Endothelial cell of umbilical vein (primary cell): Measurements from ENCODE around the gene TMC4. TPM values are rescaled to one million over a fixed set of nuclear protein-coding genes. Genes with fewer than 3 reads are reported as not detected.

ENCODE experiments used
- BruUV-seq: library from RNA; stranded (reverse); fragments of 400-500 nt; replicated peaks from 2 replicates; lab custom pipeline; 2021; lab: Mats Ljungman, UMichigan
- CTCF ChIA-PET: fragments of 300-600, 350-600 bp; sonication (Branson Sonifier 250); formaldehyde crosslinking; loops from one replicate; lab custom pipeline; 2021; ENCODE audit warnings: antibody characterized with exemption, inconsistent platforms; lab: Charles Lee
- POLR2A ChIA-PET: fragments of 300-600, 350-600 bp; sonication (Branson Sonifier 250); formaldehyde crosslinking; loops from one replicate; lab custom pipeline; 2021; ENCODE audit warnings: antibody characterized with exemption, inconsistent platforms; lab: Charles Lee
- DNase-seq: peaks from one replicate; pipeline ENCODE4 v3.0.0-alpha.2; 2011; ENCODE audit warnings: low read depth, low spot score
- FAIRE-seq: peaks from 2 replicates; lab custom pipeline; 2011; peaks lifted over from hg19 to GRCh38; lab: Jason Lieb, UNC
- H2AFZ ChIP-seq: 2 replicates; pipeline ENCODE4 v1.6.0; 2012; ENCODE audit warnings: low read depth, low read length, control low read depth, inconsistent platforms
- H3K27ac ChIP-seq: 2 replicates; pipeline ENCODE4 v1.5.1; 2011; ENCODE audit warnings: low read depth, mild to moderate bottlenecking, control low read depth, low read length, moderate library complexity; ENCODE audit not compliant: insufficient read depth
- H3K27me3 ChIP-seq, 2 experiments: 2 replicates each; pipeline versions ENCODE4 v1.6.0 to v1.6.1; 2011; ENCODE audit warnings: low read length in 2 of 2, mixed read lengths in 1 of 2; ENCODE audit not compliant: control insufficient read depth in 2 of 2, insufficient read depth in 2 of 2
- H3K36me3 ChIP-seq, 2 experiments: 2 replicates in 1 of 2; 3 replicates in 1 of 2; pipeline ENCODE4 v1.5.1; 2011; ENCODE audit warnings: low read length in 2 of 2, mild to moderate bottlenecking in 1 of 2, moderate library complexity in 1 of 2; ENCODE audit not compliant: control insufficient read depth in 2 of 2, insufficient read depth in 2 of 2; ENCODE audit errors: extremely low read depth in 1 of 2
- H3K4me1 ChIP-seq: 3 replicates; pipeline ENCODE4 v1.5.1; 2011; ENCODE audit warnings: mild to moderate bottlenecking, low read length; ENCODE audit not compliant: control insufficient read depth, insufficient read depth; ENCODE audit errors: extremely low read depth
- H3K4me2 ChIP-seq: 2 replicates; pipeline ENCODE4 v1.6.1; 2011; ENCODE audit warnings: low read length, control low read depth, mixed read lengths; ENCODE audit not compliant: insufficient read depth
- H3K4me3 ChIP-seq, 3 experiments: fragments of 200-600 bp in 1 of 3; sonication (generic), shearing (Covaris generic) in 1 of 3; replicated peaks in 1 of 3; 2 replicates each; pipeline ENCODE4 v1.5.1; 2011 to 2016; ENCODE audit warnings: control low read depth in 3 of 3, low read length in 3 of 3, mild to moderate bottlenecking in 2 of 3, inconsistent platforms in 1 of 3, low read depth in 1 of 3, moderate library complexity in 1 of 3; ENCODE audit not compliant: insufficient read depth in 1 of 3
- H3K79me2 ChIP-seq: 2 replicates; pipeline ENCODE4 v1.6.0; 2012; ENCODE audit warnings: low read length, inconsistent platforms; ENCODE audit not compliant: control insufficient read depth, insufficient read depth
- H3K9ac ChIP-seq: replicated peaks from 2 replicates; pipeline ENCODE3; 2011; ENCODE audit warnings: low read length, control low read depth; ENCODE audit not compliant: insufficient read depth; ENCODE audit errors: extremely low read depth
- H3K9me1 ChIP-seq: replicated peaks from 3 replicates; pipeline ENCODE4 v1.6.0; 2011; ENCODE audit warnings: mild to moderate bottlenecking, low read length; ENCODE audit not compliant: control insufficient read depth, insufficient read depth; ENCODE audit errors: extremely low read depth
- H3K9me3 ChIP-seq: replicated peaks from 2 replicates; pipeline ENCODE4 v1.5.1; 2012; ENCODE audit warnings: low read length, inconsistent platforms; ENCODE audit not compliant: control insufficient read depth, insufficient read depth
- H4K20me1 ChIP-seq: replicated peaks from 2 replicates; pipeline ENCODE3; 2011; ENCODE audit warnings: mild to moderate bottlenecking, low read length; ENCODE audit not compliant: control insufficient read depth, insufficient read depth; ENCODE audit errors: extremely low read depth
- CTCF ChIP-seq, 2 donors: IDR thresholded peaks; 1 replicate in 1 of 2; 2 replicates in 1 of 2; pipeline ENCODE4 v1.5.1; 2011; ENCODE audit warnings: low read length in 2 of 2, mild to moderate bottlenecking in 2 of 2, moderate library complexity in 2 of 2, control low read depth in 1 of 2, inconsistent platforms in 1 of 2, low read depth in 1 of 2; ENCODE audit not compliant: insufficient read depth in 1 of 2; ENCODE audit errors: extremely low read depth in 1 of 2
- EZH2 ChIP-seq: IDR thresholded peaks from 2 replicates; pipeline ENCODE4 v1.6.1; 2012; ENCODE audit warnings: borderline replicate concordance, low read depth, mild to moderate bottlenecking, moderate library complexity, low read length, inconsistent platforms; ENCODE audit not compliant: severe bottlenecking
- FOS ChIP-seq: IDR thresholded peaks from 2 replicates; pipeline ENCODE4 v1.6.1; 2011; ENCODE audit warnings: mild to moderate bottlenecking, low read length, moderate library complexity, borderline replicate concordance; ENCODE audit not compliant: insufficient read depth
- GATA2 ChIP-seq: IDR thresholded peaks from 2 replicates; pipeline ENCODE4 v1.7.0; 2011; ENCODE audit warnings: low read depth, mild to moderate bottlenecking, moderate library complexity, mixed read lengths, low read length; ENCODE audit not compliant: insufficient read length, insufficient read depth
- JUN ChIP-seq: IDR thresholded peaks from 2 replicates; pipeline ENCODE4 v1.6.1; 2011; ENCODE audit warnings: borderline replicate concordance, low read depth; ENCODE audit not compliant: insufficient read length, insufficient read depth
- MYC ChIP-seq: IDR thresholded peaks from one replicate; pipeline ENCODE4 v1.6.1; 2011; ENCODE audit warnings: mild to moderate bottlenecking, low read depth, low read length
- POLR2A ChIP-seq: IDR thresholded peaks from 2 replicates; pipeline ENCODE4 v1.6.1; 2012; ENCODE audit warnings: low read depth, mild to moderate bottlenecking, control low read depth, low read length
- POLR2AphosphoS5 ChIP-seq: IDR thresholded peaks from 2 replicates; pipeline ENCODE4 v1.6.1; 2012; ENCODE audit warnings: low read depth, mild to moderate bottlenecking, control low read depth, low read length, moderate library complexity; ENCODE audit not compliant: insufficient read depth
- dilution Hi-C: fragments of 300-500 bp; cut with MboI; formaldehyde crosslinking; loops from one replicate; pipeline ENCODE4 v1.15.0; 2019; ENCODE audit warnings: low sequenced_read_pairs; ENCODE audit not compliant: extremely low pct_ligation_motif_present
- intact Hi-C: fragments of 100-400 bp; cut with micrococcal nuclease; formaldehyde crosslinking; loops from one replicate; pipeline ENCODE4 v1.10.0; 2022
- polyA plus RNA-seq, 4 experiments: library from polyadenylated mRNA; depleted of rRNA in 3 of 4; stranded (reverse) in 3 of 4; unstranded in 1 of 4; fragments of >200 nt; gene quantifications; 2 replicates each; pipeline versions ENCODE4 v1.2.1 to v1.2.3, GENCODE V29; 2011 to 2012; ENCODE audit warnings: missing spikeins in 1 of 4
- total RNA-seq: library from RNA; stranded (reverse); gene quantifications from 2 replicates; pipeline ENCODE4 v1.2.3, GENCODE V29; 2021
- TF ChIP-seq, protein P1 (sequence below): IDR thresholded peaks from 2 replicates; pipeline ENCODE4 v1.6.1; 2011; ENCODE audit not compliant: insufficient read depth, insufficient read length

Gene TMC4
- total and polyA plus RNA-seq, 2 donors (not counting 3 experiments of a cell fraction or from before 2014, with no cell fraction given), result 0.71 to 1.7 TPM

DNA sequence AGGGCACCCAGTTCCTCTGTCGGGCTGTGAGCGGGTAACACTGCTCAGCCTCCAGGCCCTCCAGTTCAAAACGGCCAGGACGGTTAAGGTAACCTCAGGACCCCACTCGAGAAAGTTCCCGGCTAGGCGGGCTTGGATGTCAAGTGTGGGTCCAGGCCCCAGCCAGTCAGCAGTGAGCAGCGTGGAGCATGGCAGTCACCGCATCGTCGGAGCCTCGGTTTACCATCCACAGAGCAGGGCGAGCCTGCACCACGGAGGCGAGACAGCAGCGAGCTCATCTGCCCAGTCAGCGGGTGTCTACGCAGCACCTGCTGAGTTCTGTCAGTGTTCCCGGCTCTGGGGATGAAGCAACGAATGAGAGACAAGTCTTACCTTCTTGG, 43.4 kb downstream of the TMC4 start:
- H3K36me3 ChIP-seq, result peaks cover 9 to 34% of the 10 kb centered on the region in 2 experiments
- H3K9me3 ChIP-seq, result no peaks in the 10 kb centered on the region
- H3K4me1 ChIP-seq, result no peaks in the 10 kb centered on the region
- no peak overlapping the region for H3K9ac ChIP-seq
- no peaks in the 10 kb centered on the region for H3K79me2 ChIP-seq
- dilution Hi-C loops (no loop called here), intact Hi-C loops (no loop called here)
- H3K9me1 ChIP-seq, result no peaks in the 10 kb centered on the region
- H4K20me1 ChIP-seq, result no peaks in the 10 kb centered on the region
- ChIA-PET POLR2A (interaction anchor here (0.7 kb wide), 1 partner anchor 180 kb away, joined by 3 read pairs; no protein-coding TSS in a partner anchor), CTCF (no interaction called here)
- FAIRE-seq (no peak), DNase-seq (no peak)
- TF ChIP-seq POLR2AphosphoS5 (no peak), JUN (no peak), FOS (no peak), EZH2 (no peak), CTCF (IDR thresholded peaks at IDR 0.05; ENCODE audit: extremely low read depth in 1 of 2, insufficient read depth in 1 of 2, low read depth in 1 of 2, low read length in 2 of 2) (no peak), GATA2 (no peak), MYC (no peak), POLR2A (no peak)
- TF ChIP-seq, protein P1, sequence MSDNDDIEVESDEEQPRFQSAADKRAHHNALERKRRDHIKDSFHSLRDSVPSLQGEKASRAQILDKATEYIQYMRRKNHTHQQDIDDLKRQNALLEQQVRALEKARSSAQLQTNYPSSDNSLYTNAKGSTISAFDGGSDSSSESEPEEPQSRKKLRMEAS, result no peak
- no peak overlapping the region for H3K27ac ChIP-seq
- no TSS peak for BruUV-seq
- H3K4me3 ChIP-seq, result no peak overlapping the region
- no peak overlapping the region for H2AFZ ChIP-seq
- no peaks in the 10 kb centered on the region for H3K27me3 ChIP-seq
- H3K4me2 ChIP-seq, result no peak overlapping the region
